Tibial nerve (tissue), 3 donors: Measurements from ENCODE around the gene C6orf47.

Experiments used
- CTCF ChIP-seq, 5 experiments: fragments of 200-600 bp in 3 of 5; fragments of 450-650 bp in 2 of 5; sonication (generic) in 3 of 5; IDR thresholded peaks; one replicate each; pipeline ENCODE4 v1.5.1; 2016 to 2019; ENCODE audit warnings: antibody characterized with exemption in 5 of 5, mild to moderate bottlenecking in 3 of 5, moderate library complexity in 2 of 5
- POLR2A ChIP-seq, 2 donors: fragments of 450-650 bp; IDR thresholded peaks; one replicate each; pipeline ENCODE4 v1.6.1; 2017; ENCODE audit warnings: antibody characterized with exemption in 2 of 2, mild to moderate bottlenecking in 2 of 2, moderate library complexity in 2 of 2

DNA sequence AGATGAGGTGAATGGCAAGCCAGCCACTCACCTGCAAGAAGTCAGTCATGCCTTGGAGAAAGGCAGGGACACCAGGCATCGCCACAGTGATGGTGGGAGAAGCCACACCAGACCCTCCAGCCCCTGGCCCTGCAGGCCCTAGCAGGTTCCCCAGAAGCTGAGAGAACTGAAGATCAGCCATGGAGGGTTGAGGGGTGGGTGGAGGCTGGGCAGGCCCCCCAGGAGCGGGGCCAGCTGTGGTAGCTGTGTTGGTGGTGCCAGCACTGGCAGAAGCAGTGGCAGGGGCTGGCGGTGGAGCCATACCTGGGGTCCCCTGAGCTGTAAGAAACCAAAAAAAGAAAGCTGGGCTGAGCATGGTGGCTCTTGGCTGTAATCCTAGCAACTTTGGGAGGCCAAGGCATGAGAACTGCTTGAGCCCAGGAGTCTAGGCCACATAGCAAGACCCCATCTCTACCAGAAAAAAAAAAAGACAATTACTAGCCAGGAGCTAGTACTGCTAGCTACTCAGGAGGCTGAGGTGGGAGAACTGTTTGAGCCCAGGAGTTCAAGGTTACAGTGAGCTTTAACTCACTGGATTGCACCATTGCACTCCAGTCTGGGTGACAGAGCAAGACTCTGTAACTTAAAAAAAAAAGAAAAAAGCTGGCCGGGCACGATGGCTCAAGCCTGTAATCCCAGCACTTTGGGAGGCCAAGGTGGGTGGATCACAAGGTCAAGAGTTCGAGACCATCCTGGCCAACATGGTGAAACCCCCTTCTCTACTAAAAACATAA lies 17.6 kb downstream of the C6orf47 start:
- TF ChIP-seq CTCF (IDR thresholded peaks at IDR 0.05), result no peak
- no peak for TF ChIP-seq POLR2A (IDR thresholded peaks at IDR 0.05)
